ENCODE measurements around the gene P2RY12. TPM values are rescaled to one million over a fixed set of nuclear protein-coding genes. Genes with fewer than 3 reads are reported as not detected.

The P2RY12 gene
- total RNA-seq, 4 donors from 2014 or later, result 6.3 to 11.5 (median 8.8) TPM

DNA sequence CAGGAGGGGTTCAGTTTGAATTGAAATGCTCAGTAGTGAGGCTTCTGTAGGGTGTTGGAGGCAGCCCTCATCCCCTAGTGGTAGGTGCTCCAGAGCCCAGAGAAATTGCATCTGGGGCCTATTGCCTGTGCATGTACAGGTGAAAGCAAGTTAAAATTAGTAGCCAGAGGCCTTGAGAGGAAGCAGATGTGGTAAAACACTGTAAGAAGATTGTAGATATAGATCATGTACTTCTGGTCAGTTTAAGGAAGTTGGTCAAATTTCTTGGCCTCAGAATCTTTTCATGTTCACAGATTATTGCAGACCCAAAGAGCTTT lies 41.7 kb upstream of the P2RY12 start:
- Histone ChIP-seq H3K9me3 (no peaks in the 10 kb centered on the region), H3K27ac (no peak overlapping the region), H3K27me3 (no peaks in the 10 kb centered on the region), H3K36me3 (no peaks in the 10 kb centered on the region), H3K4me1 (peaks cover 0 to 3% (median 0%) of the 10 kb centered on the region in 4 donors), H3K4me3 (no peak overlapping the region)
- DNase-seq (ENCODE audit: low spot score in 2 of 2), result no peak
- TF ChIP-seq POLR2A (IDR thresholded peaks at IDR 0.05) (no peak), EP300 (IDR thresholded peaks at IDR 0.05) (no peak), CTCF (IDR thresholded peaks at IDR 0.05) (no peak)

- no peak overlapping the region for H3K4me3 ChIP-seq
- no peak for TF ChIP-seq EP300 (IDR thresholded peaks at IDR 0.05)
- TF ChIP-seq CTCF (IDR thresholded peaks at IDR 0.05), result peak in 1 of 5 experiments; percentile 25
- no peak for DNase-seq (ENCODE audit: low spot score in 2 of 2)
- H3K27ac ChIP-seq, result no peak overlapping the region
- no peaks in the 10 kb centered on the region for H3K36me3 ChIP-seq
- H3K27me3 ChIP-seq, result no peaks in the 10 kb centered on the region
- 66 to 74% methylated on average over 4 of the region's 4 CpGs for WGBS, 2 donors
- no peaks in the 10 kb centered on the region for H3K9me3 ChIP-seq
- peaks cover 0 to 3% (median 0%) of the 10 kb centered on the region in 4 donors for H3K4me1 ChIP-seq
Observed at GRCh38 chr3:151425627-151426340, 41.2 kb upstream of the P2RY12 start.

DNA sequence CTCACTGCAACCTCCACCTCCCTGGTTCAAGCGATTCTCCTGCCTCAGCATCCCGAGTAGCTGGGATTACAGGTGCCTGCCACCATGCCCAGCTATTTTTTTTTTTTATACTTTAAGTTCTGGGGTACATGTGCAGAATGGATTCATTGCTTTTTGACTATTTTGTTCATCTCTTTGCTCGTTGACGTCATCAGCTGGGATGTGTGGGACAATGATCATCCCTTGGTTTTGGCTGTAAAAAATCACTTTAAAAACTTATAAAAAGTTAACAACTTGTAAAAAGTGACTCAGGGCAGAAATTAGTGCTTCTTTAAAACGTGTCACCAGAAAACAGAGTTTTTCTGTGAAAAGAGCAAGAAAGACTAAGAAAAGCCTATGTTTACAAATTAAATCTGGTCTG lies 38.5 kb upstream of the P2RY12 start:
- no peaks in the 10 kb centered on the region for H3K9me3 ChIP-seq
- TF ChIP-seq CTCF (IDR thresholded peaks at IDR 0.05), result no peak
- no peak for TF ChIP-seq EP300 (IDR thresholded peaks at IDR 0.05)
- no peak for TF ChIP-seq POLR2A (IDR thresholded peaks at IDR 0.05)
- no peak overlapping the region for H3K4me3 ChIP-seq
- 90 to 92% methylated on average over 5 of the region's 5 CpGs for WGBS, 2 donors
- DNase-seq (ENCODE audit: low spot score in 2 of 2), result no peak
- peaks cover 0 to 3% (median 0%) of the 10 kb centered on the region in 4 donors for H3K4me1 ChIP-seq
- no peaks in the 10 kb centered on the region for H3K27me3 ChIP-seq
- H3K36me3 ChIP-seq, result no peaks in the 10 kb centered on the region
- no peak overlapping the region for H3K27ac ChIP-seq

DNA sequence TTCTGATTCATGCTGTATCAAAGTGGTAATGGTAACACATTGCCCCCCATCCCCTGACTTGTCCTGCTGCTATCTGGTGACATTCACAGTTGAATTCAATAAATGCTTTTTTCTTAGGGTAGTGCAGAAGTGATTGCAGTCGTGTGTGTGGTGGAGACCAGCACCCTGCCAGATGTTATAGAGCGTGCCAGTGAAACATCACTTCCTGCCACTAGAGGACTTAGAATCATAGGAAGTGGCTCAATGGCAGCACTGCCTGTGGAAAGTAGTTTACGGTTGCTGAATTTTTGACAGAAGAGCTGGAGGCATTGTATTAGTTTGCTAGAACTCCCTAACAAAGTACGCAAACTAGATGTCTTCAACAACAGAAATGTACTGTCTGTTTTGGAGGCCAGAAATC lies 37.4 kb upstream of the P2RY12 start:
- 72 to 91% methylated on average over 4 of the region's 4 CpGs for WGBS, 2 donors
- peaks cover 0 to 3% (median 0%) of the 10 kb centered on the region in 4 donors for H3K4me1 ChIP-seq
- no peaks in the 10 kb centered on the region for H3K9me3 ChIP-seq
- no peak overlapping the region for H3K4me3 ChIP-seq
- no peak for TF ChIP-seq POLR2A (IDR thresholded peaks at IDR 0.05)
- TF ChIP-seq CTCF (IDR thresholded peaks at IDR 0.05), result no peak
- TF ChIP-seq EP300 (IDR thresholded peaks at IDR 0.05), result no peak
- no peak for DNase-seq (ENCODE audit: low spot score in 2 of 2)
- H3K27me3 ChIP-seq, result no peaks in the 10 kb centered on the region
- no peaks in the 10 kb centered on the region for H3K36me3 ChIP-seq
- H3K27ac ChIP-seq, result no peak overlapping the region

GRCh38 chr3:151419806-151420205 lies 35.3 kb upstream of the P2RY12 start:
- no peak overlapping the region for H3K4me3 ChIP-seq
- no peak overlapping the region for H3K27ac ChIP-seq
- WGBS, 2 donors, result 77 to 84% methylated on average over 6 of the region's 6 CpGs
- DNase-seq (ENCODE audit: low spot score in 2 of 2), result no peak
- TF ChIP-seq EP300 (IDR thresholded peaks at IDR 0.05), result no peak
- TF ChIP-seq CTCF (IDR thresholded peaks at IDR 0.05), result no peak
- TF ChIP-seq POLR2A (IDR thresholded peaks at IDR 0.05), result no peak
- no peaks in the 10 kb centered on the region for H3K4me1 ChIP-seq
- no peaks in the 10 kb centered on the region for H3K36me3 ChIP-seq
- H3K9me3 ChIP-seq, result no peaks in the 10 kb centered on the region
- H3K27me3 ChIP-seq, result no peaks in the 10 kb centered on the region

Measured in tibial nerve (tissue), 4 donors.